Medulla oblongata (tissue), 1 donor: ENCODE results near the gene ATRIP.

Experiments used
- DNase-seq: peaks from one replicate; pipeline ENCODE4 v3.0.0-alpha.2; 2015; ENCODE audit errors: extremely low spot score

Gene ATRIP

DNA sequence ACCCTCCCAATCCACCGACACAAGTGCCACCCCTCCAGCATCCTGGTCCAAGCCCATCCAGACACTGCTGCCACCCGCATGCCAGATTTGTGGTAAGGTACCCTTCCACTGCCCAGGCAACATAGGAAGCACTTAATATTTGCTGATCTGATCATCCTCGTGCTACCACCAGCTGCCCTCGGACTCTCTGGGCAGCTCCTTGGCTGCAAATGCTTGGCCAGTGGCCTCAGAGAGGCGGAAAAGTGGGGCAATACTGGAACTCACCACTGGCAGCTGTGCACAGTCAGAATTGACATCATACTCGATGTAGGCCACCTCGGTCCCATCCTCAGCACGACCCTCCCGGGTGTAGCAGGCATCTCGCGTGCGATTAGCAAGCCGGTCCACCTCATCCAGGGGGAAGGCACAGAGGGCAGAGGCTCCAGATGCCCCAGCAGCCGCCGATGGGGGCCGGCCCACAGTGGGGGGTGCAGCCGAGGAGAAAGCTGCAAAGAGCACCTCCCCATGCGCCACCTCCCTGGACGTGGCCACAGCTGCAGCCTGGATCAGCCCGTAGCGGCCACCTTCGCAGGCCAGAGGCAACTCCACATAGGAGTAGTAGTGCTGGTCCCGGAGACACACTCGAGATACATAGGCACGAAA is 23.2 kb upstream of the ATRIP start:
- DNase-seq, result no peak

DNA sequence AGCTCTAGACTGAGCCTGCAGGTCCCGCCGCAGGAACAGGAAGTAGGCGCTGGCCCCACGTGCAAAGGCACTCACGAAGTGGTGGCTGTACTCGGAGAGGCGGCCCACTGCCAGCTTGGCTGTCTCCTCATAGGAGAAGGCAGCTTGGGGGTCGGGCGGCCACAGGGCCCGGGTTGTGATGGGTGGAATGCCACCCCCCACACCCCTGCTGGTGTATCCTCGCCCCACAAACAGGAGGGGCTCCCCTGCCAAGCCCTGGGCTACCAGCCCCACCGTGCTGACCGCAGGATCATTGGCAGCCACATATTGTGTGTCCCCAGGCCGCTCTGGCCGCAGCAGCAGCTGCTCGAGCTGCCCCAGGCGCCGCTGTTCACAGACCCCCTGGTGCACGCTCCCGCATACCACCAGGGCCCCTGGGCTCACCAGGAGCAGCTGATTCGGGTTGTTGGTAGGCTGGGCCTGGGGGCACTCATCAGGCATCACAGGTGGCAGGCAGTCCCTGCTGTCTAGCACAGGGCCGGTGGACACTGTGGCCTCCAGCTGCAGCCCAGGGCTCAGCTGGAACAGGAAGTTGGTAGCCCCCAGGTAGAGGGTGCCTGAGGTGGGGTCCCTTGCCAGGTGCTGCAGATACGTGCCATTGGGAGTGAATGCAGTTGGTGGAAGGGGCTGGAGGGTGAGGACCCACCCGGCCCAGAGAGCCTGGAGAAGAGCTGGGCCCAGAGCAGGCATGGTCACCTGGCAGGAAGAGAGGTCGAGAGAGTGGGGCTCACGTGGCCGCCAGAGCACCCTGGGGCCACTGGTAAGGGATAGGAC is 22.4 kb upstream of the ATRIP start:
- DNase-seq, result no peak

DNA sequence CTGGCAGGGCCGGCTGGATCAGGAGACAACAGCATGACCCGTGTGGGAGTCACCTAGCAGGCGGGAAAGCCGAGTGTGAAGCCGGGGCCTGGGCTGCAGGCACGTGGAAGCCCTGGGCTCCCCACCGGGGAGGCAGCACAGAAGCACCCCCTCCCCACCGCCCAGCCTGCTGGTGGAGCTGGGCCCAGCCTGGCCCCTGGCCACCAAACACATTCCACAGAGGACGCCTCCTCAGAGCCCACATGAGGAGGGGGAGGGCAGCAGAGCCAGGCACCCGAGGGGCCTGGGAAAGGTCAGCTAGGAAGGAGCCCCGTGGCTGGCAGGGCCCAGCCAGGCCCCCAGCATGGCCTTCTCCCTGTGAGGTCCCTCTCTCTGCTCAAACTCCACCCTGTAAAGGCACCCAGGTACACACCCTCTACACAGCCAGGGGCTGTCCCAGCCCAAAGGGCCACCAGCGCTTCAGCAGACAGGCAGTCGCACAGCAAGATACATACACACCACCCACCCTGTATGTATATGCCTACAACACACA is 21.2 kb upstream of the ATRIP start:
- peak; percentile 75 for DNase-seq

GRCh38 chr3:48426401-48426909 is 20.1 kb upstream of the ATRIP start:
- DNase-seq, result peak; percentile 94

DNA sequence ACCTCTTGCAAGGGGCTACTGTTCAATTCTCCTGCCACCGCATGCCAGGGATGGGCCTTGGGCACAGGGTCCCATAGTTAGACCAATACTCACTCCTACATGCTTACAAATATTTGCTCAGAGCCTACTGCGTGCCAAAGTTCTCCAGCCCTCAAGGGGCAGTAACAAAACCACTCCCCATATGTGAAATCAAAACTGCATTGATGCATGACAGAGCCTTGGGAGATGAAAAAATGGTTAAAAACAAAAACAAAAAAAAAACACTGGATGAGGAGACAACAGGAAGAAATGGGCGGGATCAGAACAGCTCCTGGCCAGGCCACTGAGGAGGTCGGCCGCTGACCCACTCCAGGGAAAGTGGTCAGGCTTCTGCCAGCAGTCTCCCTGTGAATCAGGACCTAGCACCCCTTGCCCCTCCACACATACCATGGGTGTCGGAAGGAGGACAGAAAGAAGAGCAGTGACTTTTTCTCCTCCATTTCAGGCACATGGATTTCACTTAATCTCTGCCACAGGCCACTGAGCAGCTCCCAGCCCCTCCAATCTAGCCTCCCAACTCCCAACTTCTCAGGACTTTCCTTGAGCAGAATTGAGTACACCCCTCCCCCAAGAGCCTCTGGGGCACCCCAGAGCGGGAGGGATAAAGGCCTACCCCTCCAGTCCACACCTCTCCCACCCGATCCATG is 19.4 kb upstream of the ATRIP start:
- no peak for DNase-seq

GRCh38 chr3:48427630-48427962 is 18.9 kb upstream of the ATRIP start:
- DNase-seq, result peak; percentile 48

DNA sequence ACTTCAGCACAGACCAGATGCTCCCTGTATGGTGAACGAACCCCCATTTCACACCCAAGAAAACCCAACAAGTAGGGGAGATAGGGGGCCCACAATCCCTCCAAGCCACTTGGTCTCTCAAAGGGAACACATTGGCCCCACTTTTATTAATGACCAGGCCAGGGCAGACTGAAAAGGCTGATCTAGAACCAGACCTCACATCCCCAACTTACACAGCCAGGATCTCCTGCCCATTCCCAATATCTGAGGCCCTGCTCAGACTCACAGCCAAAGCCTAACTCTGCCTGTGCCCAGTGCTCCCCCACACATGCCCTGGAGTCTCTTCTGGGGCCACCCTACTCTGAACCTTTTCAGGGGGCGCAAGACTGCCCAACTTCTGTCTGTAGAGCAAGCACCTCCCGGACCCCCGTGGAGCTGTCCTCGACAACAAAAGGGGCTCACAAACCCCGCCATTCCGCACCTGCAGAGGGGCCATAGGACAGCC is 18.4 kb upstream of the ATRIP start:
- DNase-seq, result no peak

DNA sequence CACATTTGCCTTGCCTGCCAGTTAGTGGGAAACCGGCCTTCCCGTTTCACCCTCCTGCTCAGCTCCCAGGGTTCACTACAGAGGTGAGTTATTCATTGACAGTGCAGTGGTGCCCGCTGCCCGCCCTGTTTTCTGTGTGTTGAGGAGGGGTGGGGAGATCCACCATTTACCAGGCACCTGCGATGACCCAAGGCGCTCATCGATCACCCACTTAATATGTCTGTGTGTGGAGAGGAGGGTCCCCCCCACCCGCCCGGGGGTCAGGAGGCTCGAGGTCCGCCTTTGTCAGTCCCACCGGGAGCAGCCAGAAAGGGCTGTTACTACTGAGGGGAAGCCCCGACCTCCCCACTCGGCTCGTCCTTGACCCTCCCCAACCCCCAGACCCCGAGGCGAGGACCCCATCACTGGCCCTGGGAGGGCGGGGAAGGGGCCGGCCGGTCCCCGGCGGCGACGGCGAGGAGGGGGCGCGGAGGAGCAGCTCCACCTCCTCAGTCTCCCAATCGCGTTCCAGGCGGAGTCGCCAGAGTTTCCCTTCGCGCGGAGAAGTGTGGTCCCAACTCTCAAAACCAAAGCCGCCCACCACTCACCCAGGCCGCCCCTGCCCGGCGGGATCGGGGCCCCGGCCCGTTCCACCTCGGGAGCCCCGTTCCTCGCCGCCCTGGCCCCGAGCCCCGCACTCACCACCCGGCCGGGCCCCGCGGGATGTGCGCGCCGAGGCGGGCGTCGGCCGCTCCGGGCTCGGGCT is 17.8 kb upstream of the ATRIP start:
- peak; percentile 46 for DNase-seq

GRCh38 chr3:48429317-48429959 is 17.1 kb upstream of the ATRIP start:
- peak; percentile 78 for DNase-seq

GRCh38 chr3:48429960-48430707 is 16.4 kb upstream of the ATRIP start, which contains the start of gene PLXNB1:
Gene PLXNB1 (minus strand): TSS chr3:48430086. CDS start chr3:48424611, 5,475 bp downstream.
- no peak for DNase-seq

DNA sequence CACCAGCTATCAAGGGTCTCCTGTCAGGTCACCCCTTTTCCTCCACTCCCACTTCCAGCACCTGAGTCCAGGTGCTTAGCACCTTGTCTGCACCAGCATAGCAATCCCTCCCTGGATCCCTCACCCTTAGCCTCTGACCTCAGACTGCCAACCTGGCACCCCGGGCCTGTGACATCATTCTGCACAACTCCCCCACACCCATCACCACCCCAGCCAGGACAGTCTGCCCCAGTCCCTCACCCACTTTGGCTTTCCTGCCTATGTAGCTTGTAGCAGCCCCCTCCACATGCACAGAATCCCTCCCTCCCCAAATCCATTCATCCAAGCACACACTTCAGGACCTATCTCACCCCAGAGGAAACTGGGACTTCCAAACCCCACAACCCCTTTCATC is 15.8 kb upstream of the ATRIP start:
- DNase-seq, result no peak

- no peak for DNase-seq
Measured at GRCh38 chr3:48431224-48432029, 15.1 kb upstream of the ATRIP start.

- no peak for DNase-seq
Measured at GRCh38 chr3:48432411-48433371, 13.8 kb upstream of the ATRIP start.

DNA sequence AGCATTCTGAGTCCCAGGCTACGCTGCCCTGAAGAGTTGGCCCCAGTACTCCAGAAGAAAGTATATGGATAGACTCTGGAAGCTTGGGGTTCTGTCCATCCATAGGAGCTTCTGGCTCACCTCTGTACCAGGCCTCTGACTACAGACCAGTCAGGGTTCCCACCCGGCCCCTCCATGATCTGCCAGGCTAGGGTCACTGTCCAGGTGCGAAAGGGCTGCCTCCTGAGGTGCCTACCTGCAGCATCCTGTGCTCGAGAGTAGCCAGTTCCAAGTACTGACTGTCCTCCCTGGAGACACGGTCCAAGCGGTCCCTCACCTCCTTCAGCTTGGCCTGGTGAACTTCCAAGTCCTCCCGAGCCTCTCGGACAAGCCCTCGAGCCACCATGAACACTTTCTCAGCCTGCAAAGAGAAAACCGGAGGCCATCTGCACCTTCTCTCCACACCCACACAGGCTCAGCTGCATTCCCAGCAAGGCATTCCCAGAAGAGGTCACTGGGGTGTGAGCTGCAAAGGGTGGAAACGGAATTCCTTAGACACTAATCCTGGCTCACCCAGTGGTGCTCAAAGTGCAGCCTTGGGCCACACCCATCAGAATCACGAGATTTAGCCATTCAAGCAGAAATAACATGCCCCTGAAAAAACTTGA is 12.9 kb upstream of the ATRIP start:
- DNase-seq, result no peak

GRCh38 chr3:48434591-48435222 is 11.8 kb upstream of the ATRIP start:
- DNase-seq, result no peak

DNA sequence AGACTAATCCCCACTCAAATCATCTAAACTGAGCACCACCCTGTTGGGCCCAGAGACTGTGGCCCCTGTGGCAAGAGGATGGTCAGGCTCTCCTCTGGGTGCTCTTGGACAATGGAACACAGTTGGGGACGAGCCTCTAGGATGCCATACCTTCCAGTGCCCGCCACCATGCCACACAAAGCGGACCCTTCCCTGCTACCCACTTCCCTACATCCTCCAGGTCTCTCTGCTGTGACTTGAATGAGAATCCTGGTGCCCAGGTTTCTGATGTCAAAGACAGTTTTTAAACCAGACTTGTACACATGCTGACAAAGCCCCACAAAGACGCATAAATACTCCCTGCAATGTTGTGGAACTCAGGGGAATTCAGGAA is 11.3 kb upstream of the ATRIP start:
- no peak for DNase-seq

DNA sequence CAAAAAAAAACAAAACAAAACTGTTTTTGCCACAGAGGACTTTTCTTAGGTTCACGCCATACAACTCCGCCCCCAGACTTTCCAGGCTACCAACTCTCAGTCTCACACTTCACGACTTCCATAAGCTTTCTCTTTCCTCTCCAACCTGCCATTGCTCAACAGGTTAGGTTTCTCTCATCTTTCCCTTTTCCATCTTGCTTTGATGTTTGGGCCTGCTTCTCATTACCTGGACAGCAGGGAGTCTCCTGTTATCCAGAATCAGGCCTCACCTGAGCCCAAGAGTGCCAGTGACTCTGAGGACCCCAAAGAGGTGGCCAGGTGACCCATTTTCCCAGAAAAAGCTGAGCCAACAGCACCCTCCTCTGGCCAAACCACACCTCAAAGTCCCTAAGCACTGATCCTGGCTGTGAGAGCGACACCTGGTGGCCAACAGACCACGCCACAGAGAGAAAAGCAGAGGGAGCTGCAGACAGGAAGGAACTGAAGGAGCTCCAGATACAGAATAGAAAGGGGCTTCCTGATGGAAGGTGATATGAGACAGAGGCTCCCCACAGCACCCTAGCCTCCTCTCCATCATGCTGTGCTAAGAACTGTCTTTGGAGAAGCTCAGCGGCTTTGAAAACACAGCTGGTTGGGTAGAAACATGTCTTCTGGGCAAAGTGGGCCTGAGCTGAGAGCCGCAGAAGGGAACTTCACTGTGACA is 10.6 kb upstream of the ATRIP start:
- DNase-seq, result peak; percentile 95
